H1 (cell line): ENCODE data around the gene JPH3. TPM values are rescaled to one million over a fixed set of nuclear protein-coding genes. Genes with fewer than 3 reads are reported as not detected.
A peak's percentile ranks its signal among the peaks of the same experiment; 100 is the strongest.

Experiments
- CTCF ChIA-PET: fragments of 300-600 bp; sonication (Branson Sonifier 250); formaldehyde crosslinking; loops from one replicate; lab custom pipeline; 2021; ENCODE audit not compliant: partially characterized antibody; lab: Charles Lee
- POLR2A ChIA-PET: fragments of 300-600 bp; sonication (Branson Sonifier 250); formaldehyde crosslinking; loops from one replicate; lab custom pipeline; 2021; ENCODE audit warnings: inconsistent platforms; ENCODE audit not compliant: partially characterized antibody; lab: Charles Lee
- DNase-seq, 2 experiments: peaks; one replicate each; pipeline versions ENCODE4 v3.0.0 to v3.0.0-alpha.2; 2010 to 2022; ENCODE audit warnings: low spot score in 2 of 2, low read depth in 1 of 2, mixed read lengths in 1 of 2
- FAIRE-seq: peaks from 2 replicates; lab custom pipeline; 2011; peaks lifted over from hg19 to GRCh38; lab: Jason Lieb, UNC
- H2AFZ ChIP-seq: 2 replicates; pipeline ENCODE4 v1.8.1; 2012; ENCODE audit warnings: low read length, inconsistent platforms
- H2AK5ac ChIP-seq: 2 replicates; pipeline ENCODE4 v1.6.1; 2013; ENCODE audit warnings: low read depth, low read length
- H2BK120ac ChIP-seq: replicated peaks from 2 replicates; pipeline ENCODE3; 2013; ENCODE audit warnings: low read depth, low read length, inconsistent platforms
- H2BK12ac ChIP-seq: 2 replicates; pipeline ENCODE4 v1.6.1; 2013; ENCODE audit warnings: low read depth, low read length
- H2BK15ac ChIP-seq: 2 replicates; pipeline ENCODE4 v1.6.1; 2013; ENCODE audit warnings: low read length
- H2BK20ac ChIP-seq: 2 replicates; pipeline ENCODE4 v1.6.1; 2013; ENCODE audit warnings: low read length
- H2BK5ac ChIP-seq: 2 replicates; pipeline ENCODE4 v1.6.1; 2013; ENCODE audit warnings: low read depth, low read length
- H3K14ac ChIP-seq: 2 replicates; pipeline ENCODE4 v1.6.1; 2013; ENCODE audit warnings: inconsistent platforms; ENCODE audit not compliant: insufficient read length
- H3K18ac ChIP-seq: 2 replicates; pipeline ENCODE4 v1.6.1; 2013; ENCODE audit warnings: low read length; ENCODE audit errors: extremely low read depth
- H3K23ac ChIP-seq: 2 replicates; pipeline ENCODE4 v1.6.1; 2013; ENCODE audit warnings: inconsistent platforms; ENCODE audit not compliant: insufficient read length
- H3K23me2 ChIP-seq: 2 replicates; pipeline ENCODE4 v1.6.1; 2013; ENCODE audit warnings: low read depth, low read length
- H3K27ac ChIP-seq: 2 replicates; pipeline ENCODE4 v1.6.1; 2011; ENCODE audit warnings: low read depth, low read length, inconsistent platforms
- H3K27me3 ChIP-seq, 4 experiments: replicated peaks in 1 of 4; 1 replicate in 1 of 4; 2 replicates in 3 of 4; pipeline versions ENCODE4 v1.6.1 to v1.8.1; 2011 to 2013; ENCODE audit warnings: low read length in 3 of 4, mild to moderate bottlenecking in 3 of 4, inconsistent platforms in 2 of 4, mixed read lengths in 2 of 4, moderate library complexity in 1 of 4; ENCODE audit not compliant: control insufficient read depth in 3 of 4, insufficient read depth in 3 of 4; ENCODE audit errors: extremely low read depth in 1 of 4
- H3K36me3 ChIP-seq, 4 experiments: 2 replicates each; pipeline versions ENCODE4 v1.6.1 to v1.8.1; 2011 to 2013; ENCODE audit warnings: mild to moderate bottlenecking in 4 of 4, low read length in 3 of 4, moderate library complexity in 2 of 4, control low read depth in 1 of 4, inconsistent platforms in 1 of 4; ENCODE audit not compliant: insufficient read depth in 4 of 4, control insufficient read depth in 2 of 4
- H3K4ac ChIP-seq: replicated peaks from 2 replicates; pipeline ENCODE3; 2013; ENCODE audit warnings: low read length, low read depth, mixed read lengths, inconsistent platforms; ENCODE audit not compliant: insufficient read length
- H3K4me1 ChIP-seq, 4 experiments: replicated peaks in 1 of 4; 1 replicate in 1 of 4; 2 replicates in 3 of 4; pipeline versions ENCODE4 v1.6.1 to v1.8.1; 2011 to 2013; ENCODE audit warnings: low read length in 3 of 4, inconsistent platforms in 2 of 4, mixed read lengths in 1 of 4; ENCODE audit not compliant: insufficient read depth in 4 of 4, control insufficient read depth in 3 of 4
- H3K4me2 ChIP-seq, 2 experiments: 2 replicates each; pipeline versions ENCODE4 v1.6.1 to v1.8.1; 2011 to 2013; ENCODE audit warnings: low read depth in 2 of 2, low read length in 2 of 2, control low read depth in 1 of 2, inconsistent platforms in 1 of 2, mild to moderate bottlenecking in 1 of 2; ENCODE audit not compliant: insufficient read depth in 1 of 2
- H3K4me3 ChIP-seq, 4 experiments: fragments of 200-600, 300-600 bp in 1 of 4; sonication (generic), shearing (Covaris generic), sonication (Bioruptor Twin) in 1 of 4; 2 replicates each; pipeline versions ENCODE4 v1.5.1 to v1.8.1; 2011 to 2016; ENCODE audit warnings: low read length in 4 of 4, low read depth in 3 of 4, control low read depth in 2 of 4, inconsistent platforms in 2 of 4, mild to moderate bottlenecking in 2 of 4, mixed read lengths in 1 of 4, moderate library complexity in 1 of 4; ENCODE audit not compliant: insufficient read depth in 2 of 4; ENCODE audit errors: extremely low read depth in 1 of 4
- H3K56ac ChIP-seq: replicated peaks from 2 replicates; pipeline ENCODE3; 2013; ENCODE audit warnings: low read depth, mild to moderate bottlenecking, mixed read lengths, low read length, inconsistent platforms; ENCODE audit not compliant: insufficient read length
- H3K79me1 ChIP-seq: 2 replicates; pipeline ENCODE4 v1.6.1; 2013; ENCODE audit warnings: low read depth, low read length, control low read depth
- H3K79me2 ChIP-seq, 2 experiments: 2 replicates each; pipeline versions ENCODE4 v1.6.1 to v1.8.1; 2012 to 2013; ENCODE audit warnings: low read length in 2 of 2, mild to moderate bottlenecking in 2 of 2, inconsistent platforms in 1 of 2; ENCODE audit not compliant: insufficient read depth in 2 of 2, control insufficient read depth in 1 of 2
- H3K9ac ChIP-seq, 4 experiments: replicated peaks in 1 of 4; 1 replicate in 1 of 4; 2 replicates in 3 of 4; pipeline versions ENCODE4 v1.6.1 to v1.8.1; 2011 to 2013; ENCODE audit warnings: low read depth in 3 of 4, low read length in 3 of 4, control low read depth in 2 of 4, mild to moderate bottlenecking in 2 of 4, moderate library complexity in 2 of 4, inconsistent platforms in 1 of 4; ENCODE audit errors: extremely low read depth in 1 of 4
- H3K9me3 ChIP-seq, 2 experiments: 2 replicates each; pipeline versions ENCODE4 v1.6.1 to v1.8.1; 2012 to 2013; ENCODE audit warnings: mild to moderate bottlenecking in 2 of 2, moderate library complexity in 2 of 2, control low read depth in 1 of 2, inconsistent platforms in 1 of 2, low read depth in 1 of 2, low read length in 1 of 2, mixed read lengths in 1 of 2; ENCODE audit not compliant: insufficient read depth in 2 of 2
- H4K20me1 ChIP-seq, 2 experiments: replicated peaks in 1 of 2; 2 replicates each; pipeline versions ENCODE3 to v1.8.1; 2011 to 2013; ENCODE audit warnings: inconsistent platforms in 2 of 2, low read length in 2 of 2, mild to moderate bottlenecking in 1 of 2; ENCODE audit not compliant: insufficient read depth in 2 of 2, control insufficient read depth in 1 of 2
- H4K5ac ChIP-seq: 2 replicates; pipeline ENCODE4 v1.6.1; 2013; ENCODE audit warnings: low read length, low read depth, mixed read lengths, inconsistent platforms; ENCODE audit not compliant: insufficient read length
- H4K8ac ChIP-seq: 2 replicates; pipeline ENCODE4 v1.8.0; 2013; ENCODE audit warnings: mild to moderate bottlenecking, moderate library complexity, low read length, inconsistent platforms; ENCODE audit not compliant: insufficient read depth; ENCODE audit errors: extremely low read depth
- H4K91ac ChIP-seq: replicated peaks from 2 replicates; pipeline ENCODE3; 2013; ENCODE audit warnings: low read length, mixed read lengths, inconsistent platforms; ENCODE audit not compliant: insufficient read length
- BCL11A ChIP-seq, 2 experiments: IDR thresholded peaks; one replicate each; pipeline ENCODE4 v1.6.1; 2011; ENCODE audit warnings: low read depth in 2 of 2, low read length in 2 of 2, mild to moderate bottlenecking in 2 of 2
- CHD1 ChIP-seq: IDR thresholded peaks from 2 replicates; pipeline ENCODE4 v1.6.1; 2012; ENCODE audit warnings: low read depth, low read length, improper control_type of control experiment
- CREB1 ChIP-seq: IDR thresholded peaks from 2 replicates; pipeline ENCODE4 v1.6.1; 2012; ENCODE audit warnings: inconsistent platforms
- HDAC6 ChIP-seq: IDR thresholded peaks from one replicate; pipeline ENCODE4 v1.7.1; 2012; ENCODE audit warnings: low read depth, mild to moderate bottlenecking, inconsistent platforms, low read length, moderate library complexity
- KDM5A ChIP-seq: fragments of 200-600 bp; IDR thresholded peaks from 2 replicates; pipeline ENCODE4 v1.7.1; 2012; ENCODE audit warnings: mild to moderate bottlenecking, low read length, inconsistent platforms, mixed read lengths
- NANOG ChIP-seq: IDR thresholded peaks from 2 replicates; pipeline ENCODE4 v1.6.1; 2011; ENCODE audit warnings: low read length, low read depth, mild to moderate bottlenecking, inconsistent platforms; ENCODE audit not compliant: insufficient read depth, poor library complexity, severe bottlenecking
- RAD21 ChIP-seq, 2 experiments: IDR thresholded peaks in 1 of 2; conservative IDR thresholded peaks in 1 of 2; 2 replicates each; pipeline ENCODE4 v1.6.1; 2011; ENCODE audit warnings: low read depth in 2 of 2, low read length in 2 of 2, improper control_type of control experiment in 1 of 2, inconsistent platforms in 1 of 2, mild to moderate bottlenecking in 1 of 2, moderate library complexity in 1 of 2
- RNF2 ChIP-seq: fragments of 200-900, 300-1000 bp; sonication (generic); IDR thresholded peaks from 2 replicates; pipeline ENCODE4 v1.7.1; 2016; ENCODE audit warnings: borderline replicate concordance, low read depth, mild to moderate bottlenecking, antibody characterized with exemption, low read length; ENCODE audit not compliant: poor library complexity, severe bottlenecking; ENCODE audit errors: missing control alignments
- RXRA ChIP-seq: IDR thresholded peaks from 2 replicates; pipeline ENCODE4 v1.6.1; 2011; ENCODE audit warnings: low read depth, mild to moderate bottlenecking, low read length, moderate library complexity; ENCODE audit not compliant: insufficient read depth
- SRF ChIP-seq: IDR thresholded peaks from 2 replicates; pipeline ENCODE4 v1.6.1; 2011; ENCODE audit warnings: mild to moderate bottlenecking, low read depth, low read length, moderate library complexity
- TCF12 ChIP-seq: IDR thresholded peaks from 2 replicates; pipeline ENCODE4 v1.6.1; 2011; ENCODE audit warnings: low read depth, mild to moderate bottlenecking, low read length
- WGBS, 2 experiments: shearing (Covaris generic) in 1 of 2; methylation state at CpG; one replicate each; pipeline versions ENCODE4 v1.1.6 to v1.1.7; 2013 to 2015; ENCODE audit warnings: low lambda C conversion rate in 2 of 2, mixed read lengths in 2 of 2, inconsistent platforms in 1 of 2, low coverage in 1 of 2, missing lambda C conversion rate in 1 of 2; ENCODE audit not compliant: insufficient replicate concordance in 2 of 2, insufficient coverage in 1 of 2, insufficient read length in 1 of 2; ENCODE audit errors: extremely low coverage in 1 of 2, missing lambda C conversion rate in 1 of 2; 5-methylcytosine and 5-hydroxymethylcytosine counted together
- polyA plus RNA-seq, 7 experiments: library from polyadenylated mRNA; depleted of rRNA in 3 of 7; stranded (reverse) in 5 of 7; unstranded in 2 of 7; fragments of >200 nt in 5 of 7; fragments of 200-250 nt in 2 of 7; gene quantifications; 1 replicate in 5 of 7; 2 replicates in 1 of 7; 4 replicates in 1 of 7; pipeline versions ENCODE4 v1.2.1 to v1.2.3, GENCODE V29; 2011 to 2013; ENCODE audit warnings: missing spikeins in 2 of 7, mixed read lengths in 2 of 7
- total RNA-seq: library from RNA; stranded (reverse); fragmentation: NEBNext Ultra II Directional; extraction: Animal tissue kit (Norgen Biotek cat#: 25700); gene quantifications from 2 replicates; pipeline ENCODE4 v1.2.1, GENCODE V29; 2021

The JPH3 gene
- total and polyA plus RNA-seq, 2 of the 8 experiments (the other 6 are each of a cell fraction or from before 2014, with no cell fraction given) = 10.3 to 28.3 TPM

GRCh38 chr16:87658564-87659225 is 56.4 kb downstream of the JPH3 start:
- H3K27me3 ChIP-seq = no peaks in the 10 kb centered on the region
- peak overlapping the region in 2 of 4 experiments; percentile 4 to 11; a peak in 3 of 8 replicates for H3K4me3 ChIP-seq
- peaks cover 0 to 24% (median 9%) of the 10 kb centered on the region in 4 experiments; a peak in 6 of 7 replicates for H3K4me1 ChIP-seq
- H2BK12ac ChIP-seq = no peak overlapping the region
- POLR2A ChIA-PET = interaction anchor here (1.5 kb wide), 1 partner anchor 9 kb away, joined by 6 read pairs; no protein-coding TSS in a partner anchor
- H2BK15ac ChIP-seq = no peak overlapping the region
- no peak for DNase-seq
- no peak overlapping the region for H3K23ac ChIP-seq
- CTCF ChIA-PET = interaction anchor here (0.5 to 1.5 kb wide), 7 partner anchors 19 to 108 kb away, joined by 3 to 4 read pairs (median 3); no protein-coding TSS in a partner anchor
- H2BK120ac ChIP-seq = no peak overlapping the region
- H4K5ac ChIP-seq = no peak overlapping the region
- WGBS, 2 experiments = 64% methylated on average over 14 of the region's 14 CpGs; no CpG with 5 or more reads in 1 of the 2 experiments
- no peaks in the 10 kb centered on the region; the same call in 1 of the 2 replicates for H3K79me1 ChIP-seq
- H4K8ac ChIP-seq = no peak overlapping the region; the same call in 1 of the 2 replicates
- H2BK20ac ChIP-seq = no peak overlapping the region
- H3K23me2 ChIP-seq = no peaks in the 10 kb centered on the region
- H4K91ac ChIP-seq = no peak overlapping the region
- no peak overlapping the region for H3K14ac ChIP-seq
- no peak overlapping the region for H3K27ac ChIP-seq
- H2BK5ac ChIP-seq = no peak overlapping the region
- H2AK5ac ChIP-seq = no peak overlapping the region
- peaks cover 2 to 11% of the 10 kb centered on the region in 2 experiments for H4K20me1 ChIP-seq
- H3K36me3 ChIP-seq = peaks cover 0 to 3% (median 0%) of the 10 kb centered on the region in 4 experiments; a peak in 1 of 8 replicates
- no peaks in the 10 kb centered on the region for H3K79me2 ChIP-seq
- H2AFZ ChIP-seq = no peak overlapping the region
- H3K4ac ChIP-seq = no peak overlapping the region
- no peak overlapping the region for H3K56ac ChIP-seq
- no peak overlapping the region; the same call in 1 of the 2 replicates for H3K18ac ChIP-seq
- no peaks in the 10 kb centered on the region for H3K9me3 ChIP-seq
- no peak overlapping the region; a peak in 1 of 7 replicates for H3K9ac ChIP-seq
- peak overlapping the region; percentile 30 to 59; a peak in 2 of 4 replicates for H3K4me2 ChIP-seq
- FAIRE-seq = no peak
- TF ChIP-seq SRF = no peak
- TF ChIP-seq KDM5A = no peak
- TF ChIP-seq CREB1 = no peak
- TF ChIP-seq NANOG = no peak
- no peak for TF ChIP-seq CHD1
- no peak for TF ChIP-seq RXRA
- TF ChIP-seq RAD21 (IDR thresholded peaks at IDR 0.05 in 1 of 2, conservative IDR thresholded peaks at IDR 0.05 in 1 of 2; ENCODE audit: low read depth in 2 of 2, low read length in 2 of 2) = no peak
- TF ChIP-seq HDAC6 = no peak
- no peak for TF ChIP-seq TCF12
- TF ChIP-seq BCL11A (IDR thresholded peaks at IDR 0.05; ENCODE audit: low read depth in 2 of 2, low read length in 2 of 2) = no peak
- no peak for TF ChIP-seq RNF2
